CD14-positive monocyte (primary cell): ENCODE results near the gene MINAR1. TPM values are rescaled to one million over a fixed set of nuclear protein-coding genes. Genes with fewer than 3 reads are reported as not detected.

Experiments
- DNase-seq, 3 donors: peaks; one replicate each; pipeline ENCODE4 v3.0.0-alpha.2; 2011 to 2022
- H2AFZ ChIP-seq: 2 replicates; pipeline ENCODE4 v1.6.0; 2012; ENCODE audit warnings: mild to moderate bottlenecking, low read depth, low read length, inconsistent platforms; ENCODE audit not compliant: insufficient read depth, poor library complexity, severe bottlenecking
- H3K27ac ChIP-seq, 2 donors: 1 replicate in 1 of 2; 2 replicates in 1 of 2; pipeline ENCODE4 v1.5.1; 2012 to 2013; ENCODE audit warnings: low read length in 2 of 2, control low read depth in 1 of 2, inconsistent platforms in 1 of 2, low read depth in 1 of 2, mild to moderate bottlenecking in 1 of 2
- H3K27me3 ChIP-seq, 2 donors: one replicate each; pipeline versions ENCODE4 v1.6.0 to v1.6.1; 2011 to 2013; ENCODE audit warnings: low read length in 2 of 2; ENCODE audit not compliant: control insufficient read depth in 2 of 2, insufficient read depth in 2 of 2
- H3K36me3 ChIP-seq, 2 donors: replicated peaks in 1 of 2; 1 replicate in 1 of 2; 2 replicates in 1 of 2; pipeline versions ENCODE4 v1.5.1 to v1.6.1; 2012 to 2013; ENCODE audit warnings: low read length in 2 of 2, control low read depth in 1 of 2, inconsistent platforms in 1 of 2, mild to moderate bottlenecking in 1 of 2; ENCODE audit not compliant: insufficient read depth in 2 of 2, control insufficient read depth in 1 of 2
- H3K4me1 ChIP-seq, 2 donors: 1 replicate in 1 of 2; 2 replicates in 1 of 2; pipeline versions ENCODE4 v1.5.1 to v1.6.1; 2012 to 2013; ENCODE audit warnings: low read length in 2 of 2, control low read depth in 1 of 2, inconsistent platforms in 1 of 2, mild to moderate bottlenecking in 1 of 2, moderate library complexity in 1 of 2; ENCODE audit not compliant: insufficient read depth in 2 of 2, control insufficient read depth in 1 of 2
- H3K4me2 ChIP-seq: replicated peaks from 2 replicates; pipeline ENCODE3; 2012; ENCODE audit warnings: low read length, moderate library complexity, mild to moderate bottlenecking; ENCODE audit not compliant: poor library complexity, severe bottlenecking; ENCODE audit errors: extremely low read depth
- H3K4me3 ChIP-seq, 3 experiments: fragments of 200-600 bp in 1 of 3; sonication (generic) in 1 of 3; replicated peaks in 1 of 3; 1 replicate in 2 of 3; 2 replicates in 1 of 3; pipeline ENCODE4 v1.5.1; 2011 to 2013; ENCODE audit warnings: low read length in 3 of 3, mild to moderate bottlenecking in 3 of 3, control low read depth in 2 of 3, low read depth in 2 of 3, inconsistent platforms in 1 of 3, moderate library complexity in 1 of 3
- H3K79me2 ChIP-seq: 2 replicates; pipeline ENCODE4 v1.6.0; 2012; ENCODE audit warnings: mild to moderate bottlenecking, control low read depth, inconsistent platforms, low read length, moderate library complexity; ENCODE audit not compliant: insufficient read depth
- H3K9ac ChIP-seq: 2 replicates; pipeline ENCODE4 v1.6.0; 2017; ENCODE audit warnings: low read length, mild to moderate bottlenecking; ENCODE audit not compliant: insufficient read depth, poor library complexity, severe bottlenecking
- H3K9me3 ChIP-seq, 2 donors: replicated peaks in 1 of 2; 1 replicate in 1 of 2; 2 replicates in 1 of 2; pipeline versions ENCODE4 v1.5.1 to v1.6.1; 2012 to 2013; ENCODE audit warnings: low read length in 2 of 2, control low read depth in 1 of 2; ENCODE audit not compliant: control insufficient read depth in 1 of 2, insufficient read depth in 1 of 2
- H4K20me1 ChIP-seq: 2 replicates; pipeline ENCODE4 v1.6.0; 2012; ENCODE audit warnings: mild to moderate bottlenecking, low read length, control low read depth, moderate library complexity; ENCODE audit not compliant: insufficient read depth
- H3K27ac Mint-ChIP-seq, 7 donors: one replicate each; pipeline ENCODE4 v1.8.0; 2020; ENCODE audit warnings: mild to moderate bottlenecking in 7 of 7, mixed read lengths in 7 of 7, moderate library complexity in 6 of 7, inconsistent platforms in 2 of 7
- H3K27me3 Mint-ChIP-seq, 3 donors: one replicate each; pipeline ENCODE4 v1.8.0; 2021 to 2022; ENCODE audit warnings: low read depth in 3 of 3, mild to moderate bottlenecking in 3 of 3, mixed read lengths in 3 of 3, moderate library complexity in 3 of 3, inconsistent platforms in 1 of 3
- H3K36me3 Mint-ChIP-seq, 2 donors: one replicate each; pipeline ENCODE4 v1.8.0; 2020; ENCODE audit warnings: mixed read lengths in 2 of 2, inconsistent platforms in 1 of 2, mild to moderate bottlenecking in 1 of 2
- H3K4me1 Mint-ChIP-seq: one replicate; pipeline ENCODE4 v1.8.0; 2020; ENCODE audit warnings: mild to moderate bottlenecking, mixed read lengths
- H3K4me3 Mint-ChIP-seq, 2 donors: one replicate each; pipeline ENCODE4 v1.8.0; 2020; ENCODE audit warnings: mild to moderate bottlenecking in 2 of 2, mixed read lengths in 2 of 2, moderate library complexity in 1 of 2
- H3K9me3 Mint-ChIP-seq, 7 donors: one replicate each; pipeline ENCODE4 v1.8.0; 2020 to 2022; ENCODE audit warnings: mixed read lengths in 7 of 7, mild to moderate bottlenecking in 6 of 7, moderate library complexity in 6 of 7, inconsistent platforms in 2 of 7
- WGBS: methylation state at CpG from one replicate; pipeline ENCODE4 v1.1.5; 2013; ENCODE audit warnings: missing lambda C conversion rate; ENCODE audit not compliant: insufficient coverage; 5-methylcytosine and 5-hydroxymethylcytosine counted together
- intact Hi-C, 2 donors: fragments of 100-400 bp; cut with micrococcal nuclease; formaldehyde crosslinking; loops; one replicate each; pipeline versions ENCODE4 v1.15.0 to v1.15.1; 2023
- polyA plus RNA-seq, 3 donors: library from polyadenylated mRNA; depleted of rRNA in 1 of 3; unstranded in 2 of 3; stranded (reverse) in 1 of 3; fragments of 300-500 nt in 2 of 3; fragments of >200 nt in 1 of 3; fragmentation: Illumina TruSeq in 2 of 3; gene quantifications; 1 replicate in 2 of 3; 2 replicates in 1 of 3; pipeline ENCODE4 v1.2.3, GENCODE V29; 2012 to 2021
- TF ChIP-seq, protein P1 (sequence below): fragments of 200-600 bp; IDR thresholded peaks from one replicate; pipeline ENCODE4 v1.8.0; 2022; ENCODE audit warnings: antibody characterized with exemption, mild to moderate bottlenecking

The MINAR1 gene
- polyA plus RNA-seq, 3 donors = 0.04 to 0.19 TPM; not detected in 1

DNA sequence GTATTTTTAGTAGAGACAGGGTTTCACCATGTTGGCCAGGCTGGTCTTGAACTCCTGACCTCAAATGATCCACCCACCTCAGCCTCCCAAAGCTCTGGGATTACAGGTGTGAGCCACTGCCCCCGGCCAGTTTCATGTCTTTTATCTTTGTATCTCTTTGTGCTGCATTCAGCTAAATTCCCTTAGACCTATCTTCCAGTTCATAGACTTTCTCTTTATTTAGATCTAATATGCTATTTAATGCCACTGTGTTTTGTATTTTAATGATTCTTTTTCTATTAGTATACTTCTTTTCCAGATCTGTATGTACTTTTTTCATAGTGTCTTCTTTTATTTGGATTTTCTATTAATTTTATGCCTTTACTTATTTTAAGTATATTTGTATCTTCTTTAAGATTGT is 14.9 kb downstream of the MINAR1 start:
- H3K36me3 Mint-ChIP-seq = no peaks in the 10 kb centered on the region
- Histone ChIP-seq H3K4me1 (no peaks in the 10 kb centered on the region), H3K36me3 (no peaks in the 10 kb centered on the region), H3K79me2 (no peaks in the 10 kb centered on the region), H3K27me3 (peaks cover 0 to 7% of the 10 kb centered on the region in 2 donors), H3K4me3 (no peak overlapping the region), H3K9me3 (peaks cover 0 to 5% of the 10 kb centered on the region in 2 donors), H2AFZ (no peak overlapping the region), H4K20me1 (no peaks in the 10 kb centered on the region), H3K4me2 (no peak overlapping the region), H3K27ac (no peak overlapping the region), H3K9ac (no peak overlapping the region)
- H3K27ac Mint-ChIP-seq = no peak overlapping the region
- DNase-seq = no peak
- peaks cover 2 to 16% (median 10%) of the 10 kb centered on the region in 7 donors for H3K9me3 Mint-ChIP-seq
- intact Hi-C loops = no loop called here
- H3K27me3 Mint-ChIP-seq = peaks cover 4 to 7% (median 7%) of the 10 kb centered on the region in 3 donors
- TF ChIP-seq, protein P1, sequence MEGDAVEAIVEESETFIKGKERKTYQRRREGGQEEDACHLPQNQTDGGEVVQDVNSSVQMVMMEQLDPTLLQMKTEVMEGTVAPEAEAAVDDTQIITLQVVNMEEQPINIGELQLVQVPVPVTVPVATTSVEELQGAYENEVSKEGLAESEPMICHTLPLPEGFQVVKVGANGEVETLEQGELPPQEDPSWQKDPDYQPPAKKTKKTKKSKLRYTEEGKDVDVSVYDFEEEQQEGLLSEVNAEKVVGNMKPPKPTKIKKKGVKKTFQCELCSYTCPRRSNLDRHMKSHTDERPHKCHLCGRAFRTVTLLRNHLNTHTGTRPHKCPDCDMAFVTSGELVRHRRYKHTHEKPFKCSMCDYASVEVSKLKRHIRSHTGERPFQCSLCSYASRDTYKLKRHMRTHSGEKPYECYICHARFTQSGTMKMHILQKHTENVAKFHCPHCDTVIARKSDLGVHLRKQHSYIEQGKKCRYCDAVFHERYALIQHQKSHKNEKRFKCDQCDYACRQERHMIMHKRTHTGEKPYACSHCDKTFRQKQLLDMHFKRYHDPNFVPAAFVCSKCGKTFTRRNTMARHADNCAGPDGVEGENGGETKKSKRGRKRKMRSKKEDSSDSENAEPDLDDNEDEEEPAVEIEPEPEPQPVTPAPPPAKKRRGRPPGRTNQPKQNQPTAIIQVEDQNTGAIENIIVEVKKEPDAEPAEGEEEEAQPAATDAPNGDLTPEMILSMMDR = no peak
- no CpG with 5 or more reads among the region's 1 CpG for WGBS
- no peak overlapping the region for H3K4me3 Mint-ChIP-seq
- H3K4me1 Mint-ChIP-seq = no peaks in the 10 kb centered on the region

GRCh38 chr15:79450648-79451047 is 18.5 kb downstream of the MINAR1 start:
- no peaks in the 10 kb centered on the region for H3K36me3 ChIP-seq
- 50% methylated on average over 1 of the region's 3 CpGs for WGBS
- H3K4me1 ChIP-seq = no peaks in the 10 kb centered on the region
- H3K27ac ChIP-seq = no peak overlapping the region
- Mint-ChIP-seq H3K4me3 (no peak overlapping the region), H3K9me3 (peaks cover under 1 to 13% (median 7%) of the 10 kb centered on the region in 7 donors), H3K36me3 (no peaks in the 10 kb centered on the region), H3K27ac (no peak overlapping the region), H3K4me1 (no peaks in the 10 kb centered on the region), H3K27me3 (peaks cover 4 to 9% (median 6%) of the 10 kb centered on the region in 3 donors)
- no peak overlapping the region for H2AFZ ChIP-seq
- TF ChIP-seq, protein P1 = no peak
- H3K4me3 ChIP-seq = no peak overlapping the region
- H3K9ac ChIP-seq = no peak overlapping the region
- H3K9me3 ChIP-seq = peaks cover 0 to 1% of the 10 kb centered on the region in 2 donors
- H3K27me3 ChIP-seq = peaks cover 0 to 7% of the 10 kb centered on the region in 2 donors
- H3K79me2 ChIP-seq = no peaks in the 10 kb centered on the region
- no peak overlapping the region for H3K4me2 ChIP-seq
- H4K20me1 ChIP-seq = no peaks in the 10 kb centered on the region
- intact Hi-C loops = no loop called here
- DNase-seq = no peak
